ES-I3 (cell line): ENCODE data around the gene DSCAM.

Source experiments
- H3K36me3 ChIP-seq: 2 replicates; pipeline ENCODE4 v1.6.1; 2013; ENCODE audit warnings: mild to moderate bottlenecking, low read length, control low read depth, moderate library complexity; ENCODE audit not compliant: insufficient read depth
- H3K4me1 ChIP-seq: 2 replicates; pipeline ENCODE4 v1.6.1; 2013; ENCODE audit warnings: mild to moderate bottlenecking, control low read depth, low read length; ENCODE audit not compliant: insufficient read depth
- H3K9ac ChIP-seq: 2 replicates; pipeline ENCODE4 v1.6.1; 2013; ENCODE audit warnings: low read depth, mild to moderate bottlenecking, low read length, moderate library complexity
- H3K9me3 ChIP-seq: 2 replicates; pipeline ENCODE4 v1.6.1; 2013; ENCODE audit warnings: mild to moderate bottlenecking, low read length, moderate library complexity; ENCODE audit not compliant: control insufficient read depth, insufficient read depth

The DSCAM gene

DNA sequence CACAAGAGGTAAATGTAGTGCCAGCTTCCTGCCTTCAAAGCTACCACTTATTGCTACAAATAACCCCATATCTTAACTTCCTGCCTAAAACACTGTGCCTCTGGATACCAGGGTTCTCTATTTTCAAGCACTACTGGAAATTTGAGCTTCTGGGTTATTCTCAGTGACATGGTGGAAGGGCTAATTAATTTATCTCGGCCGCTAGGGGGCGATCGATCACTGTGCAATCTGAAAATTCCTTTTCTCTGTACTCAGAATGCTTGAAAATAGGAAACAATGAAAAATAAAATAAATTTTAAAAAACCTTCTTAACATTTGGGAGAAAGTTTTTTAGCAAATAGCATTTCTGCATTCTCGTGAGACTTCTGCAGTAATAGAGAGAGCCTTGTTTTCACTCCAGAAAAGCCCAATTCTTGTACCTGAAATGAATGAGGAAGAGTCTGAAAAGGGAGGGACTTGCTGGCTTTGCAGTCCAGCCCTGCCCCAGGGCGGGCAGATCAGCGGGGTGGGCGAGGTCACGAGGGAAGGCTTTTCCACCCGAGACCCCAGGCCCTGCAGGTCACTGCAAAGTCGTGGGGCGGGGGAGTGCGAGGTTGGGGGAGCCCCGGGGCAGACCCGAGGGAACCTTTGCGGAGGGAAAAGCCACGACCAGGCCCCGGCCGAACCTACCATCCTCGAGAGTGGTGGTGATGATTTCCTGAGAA lies 703.0 kb downstream of the DSCAM start:
- Histone ChIP-seq H3K36me3 (no peaks in the 10 kb centered on the region), H3K9me3 (no peaks in the 10 kb centered on the region), H3K9ac (no peak overlapping the region), H3K4me1 (no peaks in the 10 kb centered on the region)

DNA sequence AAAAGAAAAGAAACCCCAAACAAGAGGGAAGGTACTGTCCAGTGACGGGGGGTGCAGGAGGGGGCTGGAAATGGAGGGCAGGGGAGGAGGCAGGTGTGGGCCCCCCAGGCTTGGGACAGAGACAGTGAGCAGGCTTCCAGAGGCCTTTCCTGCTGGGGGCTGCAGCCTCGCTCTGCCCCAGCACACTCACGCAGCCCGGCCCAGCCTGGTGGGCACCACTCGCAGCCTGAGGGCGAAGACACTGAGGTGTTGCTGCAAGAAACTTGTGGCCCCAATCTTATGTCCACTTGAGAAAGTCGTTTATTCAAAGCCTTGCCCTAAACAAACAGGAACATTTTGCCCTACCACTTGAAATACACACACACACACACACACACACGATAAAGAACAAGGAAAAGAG lies 705.3 kb downstream of the DSCAM start:
- Histone ChIP-seq H3K36me3 (no peaks in the 10 kb centered on the region), H3K9ac (no peak overlapping the region), H3K9me3 (no peaks in the 10 kb centered on the region), H3K4me1 (no peaks in the 10 kb centered on the region)

DNA sequence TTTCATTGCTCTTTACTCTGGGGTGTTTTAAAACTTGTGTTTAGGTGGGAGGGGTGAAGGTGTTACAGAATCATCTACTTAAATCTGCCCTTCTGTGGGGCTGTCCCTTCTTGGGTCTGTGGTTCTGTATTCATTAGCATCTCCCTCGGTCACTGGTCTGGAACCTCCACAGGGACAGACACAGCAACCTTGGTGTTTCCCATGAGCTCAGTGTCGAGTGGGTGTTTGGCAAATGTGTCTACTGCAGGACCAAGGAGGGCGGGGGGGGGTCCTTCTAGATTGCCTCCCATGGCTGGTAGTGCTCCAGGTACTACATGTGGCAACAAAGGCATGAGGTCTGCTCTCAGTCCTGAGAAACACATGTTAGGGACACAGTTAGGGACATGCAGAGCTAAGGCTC lies 706.3 kb downstream of the DSCAM start:
- Histone ChIP-seq H3K36me3 (no peaks in the 10 kb centered on the region), H3K4me1 (no peaks in the 10 kb centered on the region), H3K9me3 (no peaks in the 10 kb centered on the region), H3K9ac (no peak overlapping the region)

DNA sequence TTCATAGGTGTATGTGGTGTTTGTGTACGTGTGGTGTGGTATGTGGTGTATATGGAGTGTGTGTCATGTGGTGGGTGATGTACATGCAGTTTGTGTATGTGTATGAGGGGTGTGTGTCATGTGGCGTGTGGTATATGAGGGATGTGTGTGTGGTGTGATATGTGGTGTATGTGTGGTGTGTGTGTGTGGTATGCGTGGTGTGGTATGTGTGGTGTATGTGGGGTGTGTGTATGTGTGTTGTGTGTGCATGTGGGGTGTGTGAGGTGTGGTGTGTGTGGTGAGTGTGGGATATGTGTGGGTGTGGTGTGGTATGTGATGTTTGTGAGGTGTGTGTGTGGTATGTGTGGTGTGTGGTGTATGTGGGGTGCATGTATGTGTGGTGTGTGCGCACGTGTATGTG lies 707.3 kb downstream of the DSCAM start:
- no peak overlapping the region for H3K9ac ChIP-seq
- H3K36me3 ChIP-seq: no peaks in the 10 kb centered on the region
- no peaks in the 10 kb centered on the region for H3K4me1 ChIP-seq
- H3K9me3 ChIP-seq: no peaks in the 10 kb centered on the region

DNA sequence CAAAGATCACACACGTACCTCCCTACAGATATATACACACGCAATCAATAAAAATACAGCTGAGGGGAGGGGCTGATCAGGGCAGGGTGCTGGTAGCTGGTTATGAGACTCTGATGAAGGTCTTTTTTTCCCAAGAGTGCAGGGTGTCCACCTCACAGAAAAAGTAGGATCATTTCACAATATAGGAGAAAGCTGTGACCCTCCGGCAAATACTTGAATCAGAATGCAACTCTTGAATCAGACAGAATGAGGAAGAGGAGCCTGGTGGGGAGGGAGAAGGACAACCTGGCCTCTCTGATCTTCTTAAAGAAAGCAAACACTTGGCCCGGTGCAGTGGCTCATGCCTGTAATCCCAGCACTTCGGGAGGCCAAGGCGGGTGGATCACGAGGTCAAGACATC lies 710.4 kb downstream of the DSCAM start:
- H3K9me3 ChIP-seq: no peaks in the 10 kb centered on the region
- no peaks in the 10 kb centered on the region for H3K4me1 ChIP-seq
- H3K36me3 ChIP-seq: no peaks in the 10 kb centered on the region
- H3K9ac ChIP-seq: no peak overlapping the region

DNA sequence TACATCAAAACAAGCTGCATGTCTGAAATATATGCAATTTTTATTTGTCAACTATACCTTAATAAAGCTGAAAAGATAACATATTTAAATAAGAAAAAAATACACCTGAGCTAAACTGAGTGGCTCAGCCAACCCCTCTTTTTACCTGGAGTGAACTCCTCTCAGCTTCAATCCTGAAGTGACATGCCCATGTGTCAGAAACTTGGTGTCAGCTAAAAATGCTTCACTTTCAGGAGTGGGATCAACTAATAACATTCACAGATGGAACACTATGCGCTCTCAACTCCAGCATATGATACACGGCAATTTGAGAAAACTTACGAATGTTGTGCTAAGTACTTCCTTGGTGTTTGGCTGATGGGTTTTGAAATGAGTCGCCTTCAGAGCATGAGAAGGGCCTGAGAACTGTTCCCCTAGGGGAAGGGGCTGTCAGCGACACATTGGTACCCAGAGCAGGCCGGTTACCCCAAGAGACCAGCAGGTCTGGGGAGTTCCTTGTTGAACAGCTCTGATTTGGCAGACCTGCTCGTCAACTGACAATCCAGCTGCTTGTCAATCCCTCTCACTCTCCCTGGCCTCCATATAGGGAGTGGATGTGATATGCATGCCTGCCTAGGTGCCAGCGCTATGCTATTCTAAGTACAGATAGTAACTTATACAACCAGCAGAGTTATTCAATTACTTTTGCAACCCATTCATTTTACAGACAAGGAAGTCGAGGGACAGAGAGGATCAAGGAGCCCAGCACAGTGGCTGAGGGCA lies 712.0 kb downstream of the DSCAM start:
- Histone ChIP-seq H3K36me3 (no peaks in the 10 kb centered on the region), H3K9ac (no peak overlapping the region), H3K4me1 (no peaks in the 10 kb centered on the region), H3K9me3 (no peaks in the 10 kb centered on the region)

DNA sequence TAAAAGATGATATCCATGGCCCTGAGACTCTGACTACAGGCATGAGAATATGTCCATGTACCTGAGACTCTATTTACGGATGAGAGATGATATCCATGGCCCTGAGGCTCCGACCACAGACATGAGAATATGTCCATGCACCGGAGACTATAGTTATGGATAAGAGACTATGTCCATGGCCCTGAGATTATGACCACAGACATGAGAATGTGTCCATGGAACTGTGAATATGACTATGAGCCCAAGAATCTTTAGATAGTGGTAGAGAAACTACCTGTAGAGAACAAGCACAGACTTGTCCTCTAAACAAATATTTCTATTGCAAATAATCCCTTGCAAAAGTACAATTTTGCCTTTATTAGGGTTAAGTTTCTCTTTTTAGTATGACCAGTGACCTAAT lies 716.5 kb downstream of the DSCAM start:
- Histone ChIP-seq H3K4me1 (no peaks in the 10 kb centered on the region), H3K9me3 (no peaks in the 10 kb centered on the region), H3K9ac (no peak overlapping the region), H3K36me3 (no peaks in the 10 kb centered on the region)

DNA sequence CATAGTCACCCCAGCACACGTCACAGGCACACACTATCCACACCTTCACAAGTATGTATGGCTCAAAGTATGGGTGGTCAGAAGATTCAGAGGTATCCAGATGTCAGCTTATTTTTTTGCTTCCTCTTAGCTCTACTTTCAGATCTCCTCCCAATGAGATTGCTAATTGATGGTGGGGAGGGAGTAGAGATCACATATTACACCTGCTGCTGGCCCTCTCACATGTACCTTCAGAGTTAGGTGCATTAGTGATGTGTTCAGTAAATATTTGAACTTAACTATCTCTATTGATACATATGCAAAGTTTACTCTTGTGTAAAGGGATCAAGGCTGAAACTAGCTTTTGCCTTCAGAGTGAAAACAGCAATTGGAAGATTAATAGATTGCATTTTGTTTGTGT lies 717.1 kb downstream of the DSCAM start:
- Histone ChIP-seq H3K36me3 (no peaks in the 10 kb centered on the region), H3K9me3 (no peaks in the 10 kb centered on the region), H3K9ac (no peak overlapping the region), H3K4me1 (no peaks in the 10 kb centered on the region)

DNA sequence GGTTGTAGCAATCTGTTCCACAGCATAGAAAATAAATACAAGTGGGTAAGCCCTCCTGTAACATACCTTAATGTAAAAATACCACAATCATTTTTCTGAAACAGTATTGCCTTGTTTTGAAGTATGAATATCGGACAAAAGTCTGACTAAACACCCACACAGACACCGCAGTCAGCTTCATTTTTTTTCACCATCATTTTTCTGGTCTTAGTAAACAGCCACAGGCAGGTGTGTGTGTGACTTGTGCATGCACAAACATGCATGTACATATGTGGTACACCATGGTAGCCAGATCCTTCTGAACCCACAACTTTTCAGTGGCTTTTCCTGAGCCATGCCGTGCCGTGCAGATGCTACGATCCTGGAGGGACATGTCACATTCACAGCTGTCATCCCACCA lies 718.1 kb downstream of the DSCAM start:
- no peaks in the 10 kb centered on the region for H3K4me1 ChIP-seq
- no peaks in the 10 kb centered on the region for H3K9me3 ChIP-seq
- no peaks in the 10 kb centered on the region for H3K36me3 ChIP-seq
- H3K9ac ChIP-seq: no peak overlapping the region

DNA sequence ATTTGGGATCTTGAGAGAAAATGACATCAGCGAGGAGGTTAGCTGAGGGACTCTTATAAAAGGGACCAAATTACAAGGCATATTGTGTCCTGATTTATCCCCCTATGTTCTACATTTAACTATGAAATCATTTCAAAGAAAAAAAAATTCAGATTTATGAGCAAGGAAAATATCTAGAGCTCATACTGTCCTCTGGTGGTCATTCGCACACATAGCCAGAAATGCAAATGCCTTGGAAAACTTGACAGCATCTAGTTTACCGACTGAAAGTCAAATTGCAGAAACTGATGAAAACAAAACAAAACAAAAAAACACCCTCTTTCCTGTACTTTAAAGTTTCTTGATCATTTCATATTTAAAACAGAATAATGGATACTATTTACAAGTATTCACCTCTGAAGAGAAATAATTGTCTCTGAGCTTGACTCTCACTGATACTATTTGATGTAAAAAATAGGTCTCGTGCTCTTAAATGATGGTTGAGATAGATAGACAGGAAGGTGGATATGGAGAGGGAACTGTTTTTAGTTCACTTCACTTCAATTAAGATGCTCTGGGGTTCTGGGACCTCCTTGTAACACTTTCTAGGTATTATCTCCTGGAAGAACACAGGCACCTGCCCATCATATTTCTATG lies 725.9 kb downstream of the DSCAM start:
- Histone ChIP-seq H3K9me3 (no peaks in the 10 kb centered on the region), H3K4me1 (no peaks in the 10 kb centered on the region)

DNA sequence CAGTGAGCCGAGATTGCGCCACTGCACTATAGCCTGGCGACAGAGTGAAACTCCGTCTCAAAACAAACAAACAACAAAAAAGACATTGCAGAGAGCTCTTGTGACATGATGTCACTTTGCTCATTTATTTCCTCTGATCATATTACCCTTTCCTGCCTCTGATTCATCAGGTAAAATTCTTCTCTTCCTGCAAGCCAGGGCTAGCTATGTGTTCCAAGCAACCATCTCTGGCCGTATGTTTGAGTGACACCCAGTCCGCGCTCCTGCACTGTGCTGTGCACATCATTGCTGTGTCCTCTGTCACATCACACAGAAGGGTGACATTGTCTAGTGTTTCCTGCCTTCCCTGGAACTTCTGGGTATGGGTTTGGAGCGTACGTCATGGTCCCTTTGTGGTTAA lies 728.4 kb downstream of the DSCAM start:
- no peak overlapping the region for H3K9ac ChIP-seq

More for the DNA sequence above, 725.9 kb downstream of the DSCAM start:
- no peak overlapping the region for H3K9ac ChIP-seq
- no peaks in the 10 kb centered on the region for H3K36me3 ChIP-seq

DNA sequence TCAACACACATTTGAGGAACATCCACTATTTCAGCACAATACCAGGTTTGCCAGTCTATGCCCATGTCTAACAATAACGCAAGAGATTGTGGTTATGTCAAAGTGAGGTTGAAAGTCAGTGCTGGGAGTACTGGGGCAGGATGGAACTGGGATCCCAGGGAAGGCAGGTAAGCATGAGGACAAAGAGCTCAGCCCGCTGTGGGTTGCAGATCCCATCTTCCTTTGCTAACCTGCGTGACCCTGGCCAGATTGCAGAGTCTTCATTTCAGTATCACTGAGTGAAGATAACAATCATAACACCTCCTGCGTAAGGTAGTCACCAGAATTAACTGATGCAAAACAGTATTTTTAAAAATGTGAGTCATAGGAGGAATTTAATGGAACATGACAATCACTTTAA lies 729.7 kb downstream of the DSCAM start:
- no peaks in the 10 kb centered on the region for H3K4me1 ChIP-seq
- no peaks in the 10 kb centered on the region for H3K36me3 ChIP-seq
- H3K9me3 ChIP-seq: no peaks in the 10 kb centered on the region
- H3K9ac ChIP-seq: no peak overlapping the region

More for the DNA sequence above, 728.4 kb downstream of the DSCAM start:
- H3K36me3 ChIP-seq: no peaks in the 10 kb centered on the region
- no peaks in the 10 kb centered on the region for H3K9me3 ChIP-seq
- no peaks in the 10 kb centered on the region for H3K4me1 ChIP-seq

DNA sequence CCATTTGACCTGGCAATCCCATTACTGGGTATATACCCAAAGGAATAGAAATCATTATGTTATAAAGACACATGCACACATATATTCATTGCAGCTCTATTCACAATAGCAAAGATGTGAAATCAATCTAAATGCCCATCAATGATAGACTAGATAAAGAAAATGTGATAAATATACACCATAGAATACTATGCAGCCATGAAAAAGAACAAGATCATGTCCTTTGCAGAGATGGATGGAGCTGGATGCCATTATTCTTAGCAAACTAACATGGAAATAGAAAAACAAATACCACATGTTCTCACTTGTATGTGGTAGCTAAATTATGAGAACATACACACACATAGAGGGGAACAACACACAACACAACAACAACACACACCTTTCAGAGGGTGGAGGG lies 731.2 kb downstream of the DSCAM start:
- Histone ChIP-seq H3K4me1 (no peaks in the 10 kb centered on the region), H3K9me3 (no peaks in the 10 kb centered on the region), H3K36me3 (no peaks in the 10 kb centered on the region), H3K9ac (no peak overlapping the region)

DNA sequence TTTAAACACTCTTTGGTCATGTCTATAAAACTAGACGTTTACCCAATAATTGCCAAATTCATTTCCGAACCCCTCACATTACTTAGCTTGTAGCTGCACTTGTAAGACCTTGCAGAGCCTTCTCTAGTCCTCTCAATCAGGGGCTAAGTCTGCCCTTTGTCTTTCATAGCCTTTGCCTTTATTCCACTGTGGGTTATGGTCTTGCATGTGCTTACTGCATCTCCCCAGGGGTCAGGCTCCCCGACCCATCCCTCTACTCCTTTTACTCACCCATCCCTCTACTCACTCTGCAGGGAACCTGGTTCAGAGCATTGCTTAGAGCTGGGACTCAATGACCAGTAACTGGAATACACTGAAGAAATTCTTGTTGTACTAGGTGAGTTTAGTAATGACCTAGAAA lies 744.3 kb downstream of the DSCAM start:
- H3K9me3 ChIP-seq: no peaks in the 10 kb centered on the region
- no peak overlapping the region for H3K9ac ChIP-seq
- no peaks in the 10 kb centered on the region for H3K4me1 ChIP-seq
- H3K36me3 ChIP-seq: no peaks in the 10 kb centered on the region

DNA sequence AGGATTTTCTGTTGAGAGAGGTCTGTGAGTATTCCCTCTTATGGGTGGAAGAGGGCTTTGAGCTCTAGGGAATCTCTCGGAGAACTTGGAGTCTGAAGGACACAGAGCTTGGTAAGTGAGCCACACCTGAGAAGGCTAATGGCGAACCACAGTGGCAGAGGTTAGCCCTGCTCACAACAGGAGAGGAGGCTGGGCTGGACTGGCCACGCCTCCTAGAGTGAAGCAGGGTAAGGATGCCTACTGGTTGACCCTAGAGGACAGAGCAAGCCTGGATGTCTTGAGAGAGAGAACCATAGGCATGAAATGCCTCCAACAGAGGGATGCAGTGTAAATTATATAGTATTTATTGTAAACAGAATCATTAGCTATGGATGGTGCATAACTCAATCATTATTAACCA lies 747.1 kb downstream of the DSCAM start:
- Histone ChIP-seq H3K4me1 (no peaks in the 10 kb centered on the region), H3K9ac (no peak overlapping the region), H3K9me3 (no peaks in the 10 kb centered on the region), H3K36me3 (no peaks in the 10 kb centered on the region)
